Measurements from ENCODE around the gene SOCS3.
A peak's percentile ranks its signal among the peaks of the same experiment; 100 is the strongest.
"Not testable (repeated sequence)": the region's sequence is repeated elsewhere in the genome, so short reads cannot be mapped to it uniquely, and the experiment has no call there.

SOCS3 gene

DNA sequence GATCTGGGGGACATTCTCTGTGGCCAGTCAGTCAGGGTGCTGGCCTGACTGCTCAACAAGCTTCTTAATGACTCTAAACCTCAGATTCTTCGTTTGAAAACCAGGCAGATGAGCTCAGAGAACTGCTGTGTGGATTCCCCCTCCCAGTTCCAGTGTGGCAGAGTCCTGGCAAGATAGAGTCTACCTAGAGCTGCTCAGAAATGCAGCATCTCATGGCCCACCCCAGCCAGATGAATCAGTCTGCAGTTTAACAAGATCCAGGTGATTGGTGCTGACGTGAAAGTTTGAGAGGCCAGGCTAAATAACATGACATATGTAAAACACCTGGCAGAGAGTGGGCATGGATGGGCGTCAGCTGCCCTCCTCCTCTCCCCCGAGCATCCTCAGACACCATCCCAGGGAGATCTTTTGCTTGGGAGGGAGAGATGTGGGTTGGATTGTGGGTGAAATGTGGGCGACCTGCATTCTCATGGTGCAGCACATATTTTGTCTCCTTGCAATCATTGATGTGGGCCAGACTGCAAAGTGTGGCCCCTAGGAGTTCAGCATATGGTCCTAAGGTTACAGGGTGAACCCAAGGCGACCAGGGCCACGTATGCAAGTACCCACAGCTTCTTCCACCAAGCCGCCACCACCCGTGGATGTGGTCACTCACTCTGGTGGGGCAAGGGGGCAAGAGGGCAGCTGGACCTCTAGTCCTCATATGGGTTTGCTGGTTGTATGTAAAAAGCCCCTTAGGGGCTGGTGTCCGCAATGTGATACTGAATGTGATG is 19.5 kb downstream of the SOCS3 start:
- H3K4me3 Mint-ChIP-seq = peak overlapping the region; percentile 48

DNA sequence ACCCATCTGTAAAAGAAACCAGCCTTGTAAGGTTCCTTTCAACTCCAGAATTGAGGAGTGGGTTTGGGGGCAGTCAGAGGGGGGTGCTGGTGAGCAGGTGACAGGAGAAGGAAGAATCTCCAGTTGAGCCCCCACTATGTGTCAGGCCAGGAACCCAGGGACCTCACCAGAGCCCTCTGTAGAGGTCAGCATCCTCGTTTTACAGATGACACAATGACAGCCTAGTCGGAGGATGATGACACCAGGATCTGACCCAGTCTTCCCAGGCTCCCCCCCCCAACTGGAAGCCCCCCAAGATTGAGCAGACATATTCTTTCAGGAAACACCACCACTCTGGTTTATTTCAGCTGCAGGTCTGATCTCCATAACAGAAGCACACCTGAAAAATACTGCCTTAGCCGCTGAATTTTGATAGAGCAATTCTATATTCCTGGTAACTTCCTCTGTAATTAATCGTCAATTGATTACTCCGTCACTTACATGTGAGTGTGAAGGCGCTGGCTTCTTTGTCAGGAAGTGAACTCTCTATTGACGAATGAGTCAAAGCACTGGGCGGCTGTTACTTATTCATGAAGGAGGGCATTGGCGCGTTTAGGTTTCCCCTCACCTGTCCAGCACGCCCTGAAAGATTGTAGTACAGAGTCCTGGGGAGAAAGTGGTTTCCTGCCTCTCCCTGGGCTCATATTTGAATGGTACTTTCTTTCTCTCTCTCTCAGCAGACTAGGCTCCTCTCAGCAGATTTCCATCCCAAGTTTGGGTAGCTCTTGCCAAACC is 21.2 kb downstream of the SOCS3 start:
- DNase-seq (ENCODE audit: low spot score in 2 of 2) (no peak), ATAC-seq (peak; percentile 36)
- Mint-ChIP-seq H3K4me3 (no peak overlapping the region), H3K9me3 (no peaks in the 10 kb centered on the region), H3K27ac (peak overlapping the region; percentile 65), H3K36me3 (no peaks in the 10 kb centered on the region), H3K4me1 (peaks cover 29% of the 10 kb centered on the region)

More for the DNA sequence above, 19.5 kb downstream of the SOCS3 start:
- H3K27ac Mint-ChIP-seq = peak overlapping the region; percentile 11
- H3K4me1 Mint-ChIP-seq = peaks cover 33% of the 10 kb centered on the region
- H3K9me3 Mint-ChIP-seq = no peaks in the 10 kb centered on the region
- DNase-seq (ENCODE audit: low spot score in 2 of 2) (no peak), ATAC-seq (no peak)
- H3K36me3 Mint-ChIP-seq = no peaks in the 10 kb centered on the region

DNA sequence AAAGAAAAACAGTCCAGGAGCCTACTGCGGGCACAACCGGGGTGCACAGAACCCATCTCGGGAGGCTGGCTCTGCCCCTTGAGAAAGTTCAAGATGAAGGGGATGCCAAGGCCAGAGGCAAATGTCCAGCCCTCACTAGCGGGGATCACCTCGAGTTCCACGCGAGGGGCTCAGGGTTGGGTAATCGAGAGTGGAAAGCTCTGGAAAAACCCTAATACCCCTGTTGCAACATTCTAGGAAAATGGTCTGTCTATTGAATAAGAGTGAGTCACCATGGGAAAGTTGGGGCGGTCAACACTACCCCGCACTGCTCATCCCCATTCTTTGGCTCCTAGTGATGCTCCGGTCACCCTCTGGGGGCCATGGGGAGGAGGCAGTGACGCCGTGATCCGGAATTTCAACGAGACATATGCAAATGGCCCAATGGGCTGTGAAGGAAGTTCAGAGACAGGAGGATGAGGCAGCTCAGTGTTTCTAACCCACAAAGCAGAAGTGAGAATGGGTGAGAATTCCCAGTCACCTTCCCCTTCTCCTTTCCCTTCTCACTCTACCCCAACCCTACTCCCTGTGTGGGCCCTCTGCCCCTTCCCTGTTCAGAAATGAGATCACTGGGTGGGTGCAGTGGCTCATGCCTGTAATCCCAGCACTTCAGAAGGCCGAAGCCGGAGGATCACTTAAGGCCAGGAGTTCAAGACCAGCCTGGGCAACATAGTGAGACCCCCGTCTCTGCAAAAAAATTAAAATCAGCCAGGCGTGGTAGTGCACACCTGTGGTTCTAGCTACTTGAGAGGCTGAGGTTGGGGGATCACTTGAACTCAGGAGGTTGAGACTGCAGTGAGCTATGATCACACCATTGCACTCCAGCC is 22.4 kb downstream of the SOCS3 start:
- H3K9me3 Mint-ChIP-seq = no peaks in the 10 kb centered on the region
- no peak overlapping the region for H3K4me3 Mint-ChIP-seq
- no peak overlapping the region for H3K27ac Mint-ChIP-seq

DNA sequence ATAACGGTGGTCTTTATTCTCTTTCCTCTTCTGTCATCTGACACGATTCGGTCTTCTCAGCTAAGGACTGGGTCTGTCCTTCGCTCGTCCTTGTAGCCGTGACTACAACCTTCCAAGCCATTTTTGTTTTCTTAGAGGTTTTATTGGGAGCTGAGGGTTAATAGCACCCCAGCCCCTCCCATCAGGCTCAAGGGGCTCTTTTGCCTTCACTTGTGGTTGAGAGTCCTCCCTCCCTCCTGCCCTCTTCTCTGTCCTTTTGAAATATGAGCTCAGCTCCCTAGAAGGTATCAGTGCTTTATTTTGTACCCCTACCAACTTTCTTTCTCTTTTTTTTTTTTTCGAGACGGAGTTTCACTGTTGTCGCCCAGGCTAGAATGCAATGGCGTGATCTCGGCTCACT is 24.7 kb downstream of the SOCS3 start:
- Mint-ChIP-seq H3K9me3 (no peaks in the 10 kb centered on the region), H3K36me3 (no peaks in the 10 kb centered on the region), H3K4me1 (peaks cover 23% of the 10 kb centered on the region), H3K4me3 (no peak overlapping the region), H3K27ac (no peak overlapping the region)
- ATAC-seq = no peak
- DNase-seq (ENCODE audit: low spot score in 2 of 2) = no peak

More for the DNA sequence above, 22.4 kb downstream of the SOCS3 start:
- Mint-ChIP-seq H3K4me1 (peaks cover 25% of the 10 kb centered on the region), H3K36me3 (no peaks in the 10 kb centered on the region)
- DNase-seq (ENCODE audit: low spot score in 2 of 2) = no peak
- ATAC-seq = no peak

DNA sequence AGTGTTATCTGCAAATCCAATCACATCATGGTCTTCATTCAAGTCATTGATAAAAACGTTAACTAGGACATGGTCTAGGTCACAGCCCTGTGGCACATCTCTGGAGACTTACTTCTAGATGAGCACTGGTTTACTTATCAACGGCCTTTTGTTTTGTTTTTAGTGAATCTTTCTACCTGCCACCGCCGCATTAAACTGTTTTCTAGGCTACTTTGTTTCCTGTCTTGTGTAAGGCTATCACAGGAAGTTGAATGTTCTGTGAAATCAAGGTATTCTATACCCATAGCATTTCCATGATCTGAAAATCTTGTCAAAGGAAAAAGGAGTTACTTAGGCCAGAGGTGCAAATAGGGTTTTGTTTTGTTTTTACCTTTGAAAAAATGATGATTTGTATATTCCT is 26.9 kb downstream of the SOCS3 start:
- peaks cover 39% of the 10 kb centered on the region for H3K4me1 Mint-ChIP-seq
- DNase-seq (ENCODE audit: low spot score in 2 of 2) = no peak
- no peak overlapping the region for H3K27ac Mint-ChIP-seq
- no peak overlapping the region for H3K4me3 Mint-ChIP-seq
- no peaks in the 10 kb centered on the region for H3K9me3 Mint-ChIP-seq
- no peak for ATAC-seq
- peaks cover 7% of the 10 kb centered on the region for H3K36me3 Mint-ChIP-seq

DNA sequence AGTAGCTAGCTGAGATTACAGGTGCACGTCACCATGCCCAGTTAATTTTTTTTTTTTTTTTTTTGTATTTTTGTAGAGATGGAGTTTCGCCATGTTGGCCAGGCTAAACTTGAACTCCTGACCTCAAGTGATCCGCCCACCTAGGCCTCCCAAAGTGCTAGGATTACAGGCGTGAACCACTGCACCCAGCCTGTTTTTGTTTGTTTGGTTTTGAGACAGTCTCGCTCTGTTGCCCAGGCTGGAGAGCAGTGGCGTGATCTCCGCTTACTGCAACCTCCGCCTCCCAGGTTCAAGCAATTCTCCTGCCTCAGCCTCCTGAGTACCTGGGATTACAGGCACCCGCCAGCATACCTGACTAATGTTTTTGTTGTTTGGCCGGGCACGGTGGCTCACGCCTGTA is 28.5 kb downstream of the SOCS3 start:
- not testable (repeated sequence) for H3K27ac Mint-ChIP-seq; ATAC-seq; DNase-seq (ENCODE audit: low spot score in 2 of 2); H3K36me3 Mint-ChIP-seq; H3K9me3 Mint-ChIP-seq; H3K4me3 Mint-ChIP-seq
- peaks cover 39% of the 10 kb centered on the region for H3K4me1 Mint-ChIP-seq

DNA sequence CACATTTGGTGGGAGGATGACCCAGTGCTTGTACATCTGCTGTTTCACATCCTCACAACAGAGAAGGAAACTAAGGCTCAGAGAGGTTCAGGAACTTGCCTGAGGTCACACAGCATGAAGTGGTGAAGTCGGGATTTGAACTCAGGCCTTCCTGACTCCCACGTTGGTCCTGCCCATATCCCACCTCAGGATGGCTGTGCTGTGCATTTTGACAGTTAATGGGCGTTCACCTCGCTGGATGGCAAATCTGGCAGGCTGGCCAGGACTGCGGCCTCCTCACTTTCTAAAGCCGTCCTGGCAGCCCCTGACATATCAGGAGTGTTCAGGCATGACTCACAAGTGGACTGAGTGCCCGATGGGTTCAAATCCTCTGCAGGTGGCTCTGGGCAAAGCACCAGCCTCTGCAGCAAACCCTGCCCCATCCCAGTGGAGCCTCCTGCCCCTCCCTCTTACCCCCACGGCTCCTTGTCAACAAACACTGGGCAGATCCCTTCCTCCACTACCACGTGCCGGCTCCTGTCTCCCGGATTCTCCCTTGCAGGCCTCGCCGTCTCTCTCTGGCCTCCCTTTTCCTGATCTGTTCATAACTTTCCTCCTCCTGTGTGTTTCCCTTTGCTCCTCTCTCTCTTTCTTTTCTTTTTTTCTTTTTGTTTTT is 29.2 kb downstream of the SOCS3 start:
- DNase-seq (ENCODE audit: low spot score in 2 of 2) (no peak), ATAC-seq (no peak)
- Mint-ChIP-seq H3K4me1 (peaks cover 39% of the 10 kb centered on the region), H3K9me3 (no peaks in the 10 kb centered on the region), H3K4me3 (no peak overlapping the region), H3K36me3 (peaks cover 7% of the 10 kb centered on the region), H3K27ac (no peak overlapping the region)

DNA sequence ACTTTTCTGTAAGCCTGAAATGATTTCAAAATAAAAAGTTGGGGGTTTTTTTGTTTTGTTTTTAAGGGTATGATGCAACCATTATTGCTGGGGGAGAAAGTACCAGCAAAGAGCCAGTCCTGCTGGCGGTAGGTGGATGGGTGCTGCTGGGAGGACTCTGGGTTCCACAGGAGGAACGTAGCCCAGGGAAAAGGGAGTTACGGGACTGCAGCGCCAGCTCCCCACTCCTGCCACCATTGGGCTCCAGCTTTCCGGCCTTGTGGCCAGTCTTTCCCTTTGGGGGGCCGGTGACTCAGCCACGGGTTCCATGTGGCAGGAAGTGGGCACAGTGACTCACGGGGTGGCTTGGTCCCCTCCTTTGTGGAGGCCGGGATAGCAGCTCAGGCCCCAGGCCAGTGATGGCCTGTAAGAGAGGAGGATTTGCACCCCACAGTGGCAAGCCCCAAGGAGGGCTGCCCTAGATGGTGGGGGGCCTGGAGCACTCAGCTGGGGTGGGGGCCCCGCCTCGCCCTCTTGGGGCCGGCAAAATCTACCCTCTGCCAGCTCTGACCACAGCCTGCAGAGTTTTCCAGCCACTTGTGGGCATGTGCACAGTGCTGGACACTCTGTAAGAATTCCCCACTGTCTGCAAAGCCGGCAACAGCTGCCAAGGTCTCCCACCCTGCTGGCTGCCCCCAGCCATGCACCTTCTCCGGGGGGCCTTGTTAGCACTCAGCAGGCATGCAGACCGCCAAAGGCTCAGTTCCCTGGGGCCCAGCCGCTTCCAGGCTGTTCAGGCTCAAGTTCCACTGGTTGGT is 30.4 kb downstream of the SOCS3 start:
- peak overlapping the region; percentile 68 for H3K27ac Mint-ChIP-seq
- DNase-seq (ENCODE audit: low spot score in 2 of 2) (peak in 1 of 2 donors; percentile 76), ATAC-seq (peak; percentile 82)
- peaks cover 37% of the 10 kb centered on the region for H3K4me1 Mint-ChIP-seq
- H3K9me3 Mint-ChIP-seq = no peaks in the 10 kb centered on the region
- H3K36me3 Mint-ChIP-seq = peaks cover 7% of the 10 kb centered on the region
- peak overlapping the region; percentile 42 for H3K4me3 Mint-ChIP-seq

DNA sequence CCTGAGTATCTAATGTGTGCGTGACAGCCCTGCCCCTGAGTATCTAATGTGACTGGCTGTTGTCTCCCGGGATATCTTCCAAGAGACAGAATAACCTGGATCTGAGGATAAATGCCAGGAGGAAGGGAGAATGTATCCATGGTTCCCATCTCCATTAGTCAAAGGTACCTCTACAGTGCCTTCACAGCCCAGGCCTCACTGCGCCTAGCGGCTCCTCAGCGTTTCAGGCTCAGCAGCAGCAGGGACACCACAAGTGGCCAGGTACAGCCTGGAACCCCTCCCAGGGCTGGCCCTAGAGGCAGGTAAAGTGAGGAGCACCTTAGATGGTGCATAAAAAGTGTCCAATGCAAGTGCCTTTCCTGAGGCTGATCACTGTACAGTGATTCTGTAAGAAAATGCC is 32.0 kb downstream of the SOCS3 start:
- Mint-ChIP-seq H3K27ac (no peak overlapping the region), H3K4me3 (no peak overlapping the region), H3K4me1 (peaks cover 34% of the 10 kb centered on the region), H3K36me3 (peaks cover 7% of the 10 kb centered on the region), H3K9me3 (no peaks in the 10 kb centered on the region)
- ATAC-seq = no peak
- DNase-seq (ENCODE audit: low spot score in 2 of 2) = no peak

DNA sequence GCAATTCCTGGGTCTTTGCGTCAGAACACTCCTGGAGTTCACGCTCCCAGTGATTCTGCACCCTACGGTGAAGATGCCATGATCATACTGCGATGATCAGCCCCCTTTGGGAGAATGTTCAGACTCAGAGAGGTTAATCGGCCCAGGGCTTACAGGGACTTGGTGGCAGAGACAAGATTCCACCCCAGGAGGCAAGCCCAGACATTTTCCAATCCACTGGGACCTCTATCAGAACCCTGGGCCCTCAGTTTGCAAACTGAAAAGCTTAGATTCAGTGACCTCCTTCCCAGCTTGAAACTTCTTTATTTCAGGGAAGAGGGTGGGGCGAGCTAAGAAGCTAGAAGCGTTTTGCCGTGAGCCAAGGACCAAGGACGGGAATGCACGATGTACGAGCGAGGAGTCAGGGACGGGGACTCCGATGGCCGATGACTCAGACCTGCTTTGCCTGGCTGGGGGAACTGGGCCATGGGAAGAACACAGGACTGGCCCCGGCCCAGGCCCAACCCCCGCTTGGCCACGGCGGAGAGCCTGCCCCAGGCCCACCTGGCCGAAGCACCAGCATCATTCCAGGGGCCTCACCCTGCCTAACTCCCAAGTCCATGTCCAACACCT is 34.7 kb downstream of the SOCS3 start:
- Mint-ChIP-seq H3K4me3 (no peak overlapping the region), H3K4me1 (peaks cover 25% of the 10 kb centered on the region), H3K36me3 (peaks cover 7% of the 10 kb centered on the region), H3K27ac (peak overlapping the region; percentile 84), H3K9me3 (no peaks in the 10 kb centered on the region)
- ATAC-seq = no peak
- no peak for DNase-seq (ENCODE audit: low spot score in 2 of 2)

DNA sequence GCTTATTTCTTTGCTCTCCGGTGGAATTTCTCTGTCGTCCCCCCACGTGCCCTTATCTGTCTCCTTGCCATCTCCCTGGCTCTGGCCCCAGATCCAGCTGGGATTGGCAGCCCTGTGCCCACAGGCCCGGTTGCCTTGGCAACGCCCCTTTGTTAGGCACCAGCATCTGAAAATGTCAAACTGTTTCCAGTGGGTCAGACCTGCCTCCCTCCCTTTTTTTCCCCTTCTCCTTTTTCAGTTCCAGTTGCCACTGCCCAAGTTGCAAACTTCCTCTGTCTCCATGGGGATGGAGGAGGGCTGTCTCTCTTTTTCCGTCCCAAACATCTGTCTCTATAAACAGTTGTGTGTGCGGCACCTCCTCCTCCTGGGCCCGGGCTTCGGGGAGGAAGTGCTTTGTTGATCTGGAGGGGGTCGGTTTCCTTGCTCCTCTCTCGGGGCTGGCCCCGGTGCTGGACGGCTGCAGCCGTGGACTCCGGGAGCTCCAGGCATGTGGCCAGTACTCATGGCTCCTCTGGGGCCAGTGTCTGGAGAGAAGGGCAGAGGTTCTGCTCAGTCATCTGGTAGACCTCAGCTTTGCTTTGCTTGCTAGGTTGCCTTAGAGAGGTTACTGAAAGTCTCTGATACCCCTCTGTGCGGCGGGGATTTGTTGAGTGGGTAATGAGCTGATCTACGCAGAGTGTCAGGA is 35.3 kb downstream of the SOCS3 start:
- ATAC-seq (no peak), DNase-seq (ENCODE audit: low spot score in 2 of 2) (no peak)
- Mint-ChIP-seq H3K9me3 (no peaks in the 10 kb centered on the region), H3K4me1 (peaks cover 19% of the 10 kb centered on the region), H3K27ac (peak overlapping the region; percentile 84), H3K4me3 (no peak overlapping the region), H3K36me3 (peaks cover 7% of the 10 kb centered on the region)

DNA sequence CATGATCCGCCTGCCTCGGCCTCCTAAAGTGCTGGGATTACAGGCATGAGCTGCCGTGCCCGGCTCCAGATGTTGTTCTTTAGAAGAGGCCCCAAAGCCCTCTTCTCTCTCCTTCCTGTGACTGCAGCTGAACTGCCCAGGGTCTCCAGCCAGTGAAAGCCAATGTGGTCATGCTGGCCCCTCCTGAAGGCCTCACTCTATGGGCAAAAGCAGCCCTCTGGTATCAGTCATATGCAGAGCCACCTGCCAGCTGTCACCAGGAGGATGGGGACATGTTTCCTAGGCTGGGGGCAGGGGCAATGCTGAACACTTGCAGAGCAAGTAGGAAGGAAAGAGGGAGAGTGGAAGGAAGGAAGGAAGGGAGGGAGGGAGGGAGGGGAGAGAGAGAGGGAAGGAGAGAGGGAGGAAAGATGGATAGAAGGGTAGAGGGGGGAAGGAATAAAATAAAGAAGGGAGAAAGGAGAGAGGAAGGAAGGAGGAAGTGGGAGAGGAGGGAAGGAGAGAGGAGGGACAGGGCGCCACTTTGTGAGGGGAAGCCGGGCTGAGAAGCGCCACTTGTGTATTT is 36.0 kb downstream of the SOCS3 start:
- no peak overlapping the region for H3K4me3 Mint-ChIP-seq
- DNase-seq (ENCODE audit: low spot score in 2 of 2) (no peak), ATAC-seq (no peak)
- peaks cover 1% of the 10 kb centered on the region for H3K36me3 Mint-ChIP-seq
- no peaks in the 10 kb centered on the region for H3K9me3 Mint-ChIP-seq
- peaks cover 13% of the 10 kb centered on the region for H3K4me1 Mint-ChIP-seq
- H3K27ac Mint-ChIP-seq = peak overlapping the region; percentile 84

DNA sequence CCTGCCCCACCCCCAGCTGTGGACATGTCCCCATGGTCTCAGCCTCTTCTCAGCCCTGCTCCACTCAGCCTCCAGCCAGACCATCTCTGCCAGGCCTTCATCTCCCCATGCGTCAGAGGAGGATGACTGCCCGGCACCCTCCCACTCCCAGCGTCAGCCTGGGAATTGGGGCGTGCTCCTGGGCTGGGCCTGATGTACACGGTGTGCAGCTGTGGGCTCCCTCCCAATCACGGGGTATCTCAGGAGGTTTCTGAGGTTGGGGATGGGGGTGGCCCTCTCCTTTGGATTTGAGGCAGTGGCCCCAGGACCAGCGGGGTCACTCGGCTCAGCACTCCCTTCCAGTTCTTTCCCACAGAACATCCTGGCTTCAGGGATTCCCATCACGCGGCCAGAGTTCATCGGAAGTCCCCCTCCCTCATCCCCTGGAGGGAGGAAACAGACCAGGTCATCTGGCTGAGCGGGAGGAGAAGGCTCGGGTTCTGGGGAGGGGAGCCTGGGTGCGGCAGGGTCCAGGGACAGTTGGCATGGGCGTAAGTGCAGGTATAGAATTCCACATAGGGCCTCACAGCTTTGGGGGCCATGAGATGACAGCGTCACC is 36.9 kb downstream of the SOCS3 start:
- H3K9me3 Mint-ChIP-seq = no peaks in the 10 kb centered on the region
- DNase-seq (ENCODE audit: low spot score in 2 of 2) (no peak), ATAC-seq (no peak)
- no peaks in the 10 kb centered on the region for H3K36me3 Mint-ChIP-seq
- no peak overlapping the region for H3K4me3 Mint-ChIP-seq
- H3K4me1 Mint-ChIP-seq = peaks cover 12% of the 10 kb centered on the region
- peak overlapping the region; percentile 37 for H3K27ac Mint-ChIP-seq

Measured in stimulated activated effector memory CD8-positive, alpha-beta T cell treated with anti-CD3 and anti-CD28 coated beads, Interleukin-12 subunit alpha, Interleukin-12 subunit beta, amount 100 ng/mL, for 72 hours (primary cell).